Measurements from ENCODE around the gene SEMA3C.

- TF ChIP-seq CTCF (IDR thresholded peaks at IDR 0.05) (no peak), REST (IDR thresholded peaks at IDR 0.05; ENCODE audit: insufficient read depth in 1 of 2, low read depth in 2 of 2, low read length in 1 of 2) (no peak), SIN3A (IDR thresholded peaks at IDR 0.05; ENCODE audit: borderline replicate concordance, insufficient read depth, low read depth, low read length) (no peak)
Measured at GRCh38 chr7:80824253-80824652, 94.6 kb downstream of the SEMA3C start.

All from Panc1 (cell line).